Left renal cortex interstitium (tissue), 4 donors: ENCODE data around the gene TNRC6B. TPM values are rescaled to one million over a fixed set of nuclear protein-coding genes. Genes with fewer than 3 reads are reported as not detected.

Experiments
- polyA plus RNA-seq, 4 donors: library from polyadenylated mRNA; unstranded; fragments of 120-200 nt; gene quantifications; one replicate each; pipeline ENCODE4 v1.2.1, GENCODE V29; 2013; ENCODE audit not compliant: insufficient read length in 4 of 4

Gene TNRC6B
- polyA plus RNA-seq, 4 donors = 10.6 to 16.6 (median 13.8) TPM

Other genes starting within 250 kb of the TNRC6B start
- under 1 TPM in 3 of 4 donors, not detected in 1; 0.14 to 0.47 (median 0.28) TPM for gene TMA7B, start 217.5 kb upstream of the TNRC6B start, polyA plus RNA-seq
- 1 to 10 TPM; 1.9 to 3.2 (median 2.5) TPM for gene FAM83F, start 183.0 kb upstream of the TNRC6B start, polyA plus RNA-seq
- gene ADSL, start 168.6 kb downstream of the TNRC6B start, polyA plus RNA-seq = 100 to 1,000 TPM in 2 of 4 donors, 10 to 100 TPM in 2; 97.8 to 109 (median 101) TPM
- 10 to 100 TPM; 54.6 to 97.3 (median 78.9) TPM for gene SGSM3, start 192.7 kb downstream of the TNRC6B start, polyA plus RNA-seq